Measurements from ENCODE around the gene PRELID3B. TPM values are rescaled to one million over a fixed set of nuclear protein-coding genes. Genes with fewer than 3 reads are reported as not detected.
A peak's percentile ranks its signal among the peaks of the same experiment; 100 is the strongest.

PRELID3B gene
- total RNA-seq, 1 donor from 2014 or later: 47.2 TPM

GRCh38 chr20:59006167-59006863 is 36.3 kb downstream of the PRELID3B start:
- Histone ChIP-seq H3K27ac (peak overlapping the region; percentile 83), H3K27me3 (no peaks in the 10 kb centered on the region), H3K9me3 (no peaks in the 10 kb centered on the region), H3K4me3 (peak overlapping the region; percentile 70), H3K4me1 (peaks cover 39% of the 10 kb centered on the region), H3K36me3 (peaks cover 11% of the 10 kb centered on the region)
- intact Hi-C loops (cut with DNase I): no loop called here
- peak; percentile 76 for DNase-seq
- TF ChIP-seq CTCF (IDR thresholded peaks at IDR 0.05): no peak
- peak; percentile 7 for ATAC-seq

GRCh38 chr20:59005523-59006166 is 36.9 kb downstream of the PRELID3B start:
- Histone ChIP-seq H3K27ac (peak overlapping the region; percentile 83), H3K27me3 (no peaks in the 10 kb centered on the region), H3K36me3 (peaks cover 18% of the 10 kb centered on the region), H3K4me3 (peak overlapping the region; percentile 70), H3K9me3 (no peaks in the 10 kb centered on the region), H3K4me1 (peaks cover 33% of the 10 kb centered on the region)
- TF ChIP-seq CTCF (IDR thresholded peaks at IDR 0.05): no peak
- ATAC-seq (no peak), DNase-seq (no peak)
- intact Hi-C loops (cut with DNase I): no loop called here

GRCh38 chr20:59004763-59005522 is 37.6 kb downstream of the PRELID3B start:
- peak; percentile 74 for ATAC-seq
- peak overlapping the region; percentile 70 for H3K4me3 ChIP-seq
- peaks cover 25% of the 10 kb centered on the region for H3K36me3 ChIP-seq
- no peaks in the 10 kb centered on the region for H3K27me3 ChIP-seq
- no peak for TF ChIP-seq CTCF (IDR thresholded peaks at IDR 0.05)
- peak overlapping the region; percentile 83 for H3K27ac ChIP-seq
- H3K9me3 ChIP-seq: no peaks in the 10 kb centered on the region
- peak; percentile 87 for DNase-seq
- peaks cover 26% of the 10 kb centered on the region for H3K4me1 ChIP-seq
- intact Hi-C loops (cut with DNase I): no loop called here

GRCh38 chr20:59004493-59004762 is 38.2 kb downstream of the PRELID3B start:
- DNase-seq (peak; percentile 85), ATAC-seq (no peak)
- no peak for TF ChIP-seq CTCF (IDR thresholded peaks at IDR 0.05)
- Histone ChIP-seq H3K36me3 (peaks cover 27% of the 10 kb centered on the region), H3K9me3 (no peaks in the 10 kb centered on the region), H3K27ac (peak overlapping the region; percentile 51), H3K27me3 (no peaks in the 10 kb centered on the region), H3K4me3 (peak overlapping the region; percentile 70), H3K4me1 (peaks cover 25% of the 10 kb centered on the region)
- intact Hi-C loops (cut with DNase I): no loop called here

GRCh38 chr20:59003836-59004492 is 38.6 kb downstream of the PRELID3B start:
- no peak for TF ChIP-seq CTCF (IDR thresholded peaks at IDR 0.05)
- Histone ChIP-seq H3K4me3 (peak overlapping the region; percentile 70), H3K36me3 (peaks cover 32% of the 10 kb centered on the region), H3K9me3 (no peaks in the 10 kb centered on the region), H3K27ac (peak overlapping the region; percentile 51), H3K4me1 (peaks cover 25% of the 10 kb centered on the region), H3K27me3 (no peaks in the 10 kb centered on the region)
- ATAC-seq: no peak
- intact Hi-C loops (cut with DNase I): no loop called here
- no peak for DNase-seq
